Calu3 (cell line): Measurements from ENCODE around the gene METTL21C. TPM values are rescaled to one million over a fixed set of nuclear protein-coding genes. Genes with fewer than 3 reads are reported as not detected.

ENCODE experiments used
- BruUV-seq: library from RNA; stranded (reverse); fragments of 400-500 nt; replicated peaks from 2 replicates; lab custom pipeline; 2021; lab: Mats Ljungman, UMichigan
- CTCF ChIA-PET: fragments of 300-600 bp; sonication (Branson Sonifier 250); formaldehyde crosslinking; loops from one replicate; lab custom pipeline; 2022; ENCODE audit warnings: antibody characterized with exemption; lab: Charles Lee
- DNase-seq: peaks from one replicate; pipeline ENCODE4 v3.0.0; 2022
- H3K27ac Mint-ChIP-seq: one replicate; pipeline ENCODE4 v1.8.0; 2022; ENCODE audit warnings: mixed read lengths; ENCODE audit not compliant: unreplicated experiment
- H3K27me3 Mint-ChIP-seq: one replicate; pipeline ENCODE4 v1.8.0; 2022; ENCODE audit warnings: mixed read lengths; ENCODE audit not compliant: unreplicated experiment
- H3K36me3 Mint-ChIP-seq: one replicate; pipeline ENCODE4 v1.8.0; 2022; ENCODE audit warnings: mild to moderate bottlenecking, moderate library complexity, mixed read lengths; ENCODE audit not compliant: insufficient read depth, unreplicated experiment
- H3K4me1 Mint-ChIP-seq: one replicate; pipeline ENCODE4 v1.8.0; 2022; ENCODE audit warnings: mild to moderate bottlenecking, low read depth, mixed read lengths; ENCODE audit not compliant: unreplicated experiment
- H3K4me3 Mint-ChIP-seq: one replicate; pipeline ENCODE4 v1.8.0; 2022; ENCODE audit warnings: mild to moderate bottlenecking, low read depth, moderate library complexity, mixed read lengths; ENCODE audit not compliant: unreplicated experiment
- H3K9me3 Mint-ChIP-seq: one replicate; pipeline ENCODE4 v1.8.0; 2022; ENCODE audit warnings: low read depth, mixed read lengths; ENCODE audit not compliant: unreplicated experiment
- CTCF ChIP-seq: fragments of 200-600 bp; IDR thresholded peaks from one replicate; pipeline ENCODE4 v1.8.0; 2022; ENCODE audit warnings: antibody characterized with exemption; ENCODE audit not compliant: unreplicated experiment
- intact Hi-C: fragments of 100-400 bp; cut with micrococcal nuclease; formaldehyde crosslinking; loops from one replicate; pipeline ENCODE4 v1.10.0; 2022; ENCODE audit not compliant: unreplicated experiment
- total RNA-seq: library from RNA; stranded (reverse); gene quantifications from 2 replicates; pipeline ENCODE4 v1.2.3, GENCODE V29; 2022

The METTL21C gene
- total RNA-seq, 1 experiment from 2014 or later = not detected

- no TSS peak for BruUV-seq
- Mint-ChIP-seq H3K4me1 (no peaks in the 10 kb centered on the region), H3K9me3 (peaks cover 3% of the 10 kb centered on the region), H3K36me3 (no peaks in the 10 kb centered on the region), H3K4me3 (no peak overlapping the region), H3K27me3 (no peaks in the 10 kb centered on the region), H3K27ac (no peak overlapping the region)
- intact Hi-C loops = no loop called here
- TF ChIP-seq CTCF = no peak
- CTCF ChIA-PET = interaction anchor here (0.7 kb wide), 1 partner anchor 9 kb away, joined by 4 read pairs; no protein-coding TSS in a partner anchor
- DNase-seq = no peak
Measured at GRCh38 chr13:102715447-102715846, 20.6 kb upstream of the METTL21C start.

DNA sequence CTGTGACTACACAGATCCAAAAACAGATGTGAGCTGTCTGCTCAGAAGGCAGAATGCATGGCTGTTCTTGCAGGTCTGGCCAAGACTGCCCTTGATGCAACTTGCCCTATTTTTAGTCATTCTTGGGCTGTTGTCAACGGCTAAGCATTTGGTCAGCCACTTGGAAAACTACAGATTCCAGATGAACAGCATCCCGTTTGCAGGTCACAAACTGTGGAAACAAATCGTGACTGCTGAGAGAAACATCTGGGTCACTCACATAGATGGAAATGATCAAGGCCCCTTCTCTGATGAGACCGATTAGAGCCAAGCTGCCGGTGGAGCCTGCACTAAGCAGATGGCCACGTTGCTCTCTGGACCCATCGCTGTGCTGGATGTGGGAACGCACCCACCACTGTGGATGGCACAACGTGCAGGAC is 15.4 kb upstream of the METTL21C start:
- TF ChIP-seq CTCF = no peak
- Mint-ChIP-seq H3K27ac (no peak overlapping the region), H3K36me3 (no peaks in the 10 kb centered on the region), H3K9me3 (peaks cover under 1% of the 10 kb centered on the region), H3K27me3 (no peaks in the 10 kb centered on the region), H3K4me3 (no peak overlapping the region), H3K4me1 (peaks cover 15% of the 10 kb centered on the region)
- no TSS peak for BruUV-seq
- intact Hi-C loops = no loop called here
- CTCF ChIA-PET = no interaction called here
- DNase-seq = no peak

DNA sequence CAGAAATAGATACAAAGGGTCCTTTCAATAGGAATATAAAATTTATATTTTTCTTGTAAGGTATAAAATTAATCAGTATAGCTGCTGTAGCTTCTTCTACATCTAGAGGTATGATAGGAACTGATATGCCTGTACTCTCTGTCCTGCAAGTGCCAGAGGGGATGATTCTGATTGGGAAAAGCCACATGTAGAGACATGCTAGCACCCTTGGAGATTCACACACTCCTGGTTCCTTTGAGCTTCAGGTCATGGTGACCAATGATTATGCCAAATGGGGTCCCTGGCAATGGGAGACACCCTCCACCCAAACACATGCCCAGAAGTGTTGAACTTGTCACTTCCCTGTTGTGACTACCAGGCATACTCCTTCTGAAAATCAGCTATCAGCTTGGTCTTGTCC is 14.7 kb upstream of the METTL21C start:
- H3K27me3 Mint-ChIP-seq = no peaks in the 10 kb centered on the region
- CTCF ChIA-PET = no interaction called here
- H3K9me3 Mint-ChIP-seq = no peaks in the 10 kb centered on the region
- no peak overlapping the region for H3K4me3 Mint-ChIP-seq
- BruUV-seq = no TSS peak
- no peak for TF ChIP-seq CTCF
- H3K27ac Mint-ChIP-seq = no peak overlapping the region
- H3K36me3 Mint-ChIP-seq = no peaks in the 10 kb centered on the region
- DNase-seq = no peak
- peaks cover 15% of the 10 kb centered on the region for H3K4me1 Mint-ChIP-seq
- intact Hi-C loops = no loop called here

- Mint-ChIP-seq H3K9me3 (no peaks in the 10 kb centered on the region), H3K27me3 (no peaks in the 10 kb centered on the region), H3K27ac (no peak overlapping the region), H3K36me3 (no peaks in the 10 kb centered on the region), H3K4me1 (peaks cover 15% of the 10 kb centered on the region), H3K4me3 (no peak overlapping the region)
- no TSS peak for BruUV-seq
- TF ChIP-seq CTCF = no peak
- intact Hi-C loops = no loop called here
- no peak for DNase-seq
- CTCF ChIA-PET = no interaction called here
Measured at GRCh38 chr13:102708991-102709390, 14.1 kb upstream of the METTL21C start.
